22Rv1 (cell line): ENCODE results near the gene AQP11.

ENCODE experiments used
- CTCF ChIP-seq: fragments of 450-650 bp; IDR thresholded peaks from 2 replicates; pipeline ENCODE4 v1.5.1; 2017; ENCODE audit warnings: mild to moderate bottlenecking
- ZFX ChIP-seq: fragments of 450-650 bp; IDR thresholded peaks from 2 replicates; pipeline ENCODE4 v1.6.1; 2017; ENCODE audit warnings: antibody characterized with exemption, borderline replicate concordance

- TF ChIP-seq CTCF: no peak
- TF ChIP-seq ZFX: no peak
Observed at GRCh38 chr11:77630157-77630710, 40.5 kb downstream of the AQP11 start.
